ENCODE data around the gene MYO5C.

GRCh38 chr15:52252781-52253180, 42.8 kb downstream of the MYO5C start:
- TF ChIP-seq CTCF (IDR thresholded peaks at IDR 0.05) (no peak), POLR2A (IDR thresholded peaks at IDR 0.05) (no peak), POLR2AphosphoS5 (IDR thresholded peaks at IDR 0.05; ENCODE audit: insufficient read depth in 1 of 2, low read depth in 1 of 2) (peak in 1 of 2 donors; percentile 88)

Measured in vagina (tissue), 2 donors.